Small intestine (tissue), 7 donors: ENCODE measurements around the gene RORB. TPM values are rescaled to one million over a fixed set of nuclear protein-coding genes. Genes with fewer than 3 reads are reported as not detected.

Experiments used
- DNase-seq, 2 donors: peaks; one replicate each; pipeline versions ENCODE4 v3.0.0 to v3.0.0-alpha.2; 2013
- FAIRE-seq: peaks from 2 replicates; lab custom pipeline; 2012; peaks lifted over from hg19 to GRCh38; lab: Jason Lieb, UNC
- H3K27ac ChIP-seq, 3 donors: one replicate each; pipeline ENCODE4 v1.5.1; 2013; ENCODE audit warnings: low read length in 2 of 3, mild to moderate bottlenecking in 2 of 3, control low read depth in 1 of 3, inconsistent platforms in 1 of 3, low read depth in 1 of 3, moderate library complexity in 1 of 3
- H3K27me3 ChIP-seq, 3 donors: one replicate each; pipeline ENCODE4 v1.6.1; 2013; ENCODE audit warnings: low read length in 3 of 3, inconsistent platforms in 1 of 3; ENCODE audit not compliant: control insufficient read depth in 3 of 3, insufficient read depth in 3 of 3
- H3K36me3 ChIP-seq, 3 donors: one replicate each; pipeline ENCODE4 v1.6.1; 2013; ENCODE audit warnings: low read length in 3 of 3, inconsistent platforms in 1 of 3, low read depth in 1 of 3, mild to moderate bottlenecking in 1 of 3, moderate library complexity in 1 of 3; ENCODE audit not compliant: control insufficient read depth in 3 of 3, insufficient read depth in 2 of 3
- H3K4me1 ChIP-seq, 3 donors: one replicate each; pipeline ENCODE4 v1.6.1; 2013; ENCODE audit warnings: low read length in 2 of 3, inconsistent platforms in 1 of 3, low read depth in 1 of 3, mild to moderate bottlenecking in 1 of 3, moderate library complexity in 1 of 3; ENCODE audit not compliant: control insufficient read depth in 3 of 3, insufficient read depth in 2 of 3
- H3K4me3 ChIP-seq, 3 donors: one replicate each; pipeline ENCODE4 v1.5.1; 2013; ENCODE audit warnings: low read length in 3 of 3, control low read depth in 1 of 3, inconsistent platforms in 1 of 3, low read depth in 1 of 3, mild to moderate bottlenecking in 1 of 3, moderate library complexity in 1 of 3
- H3K9me3 ChIP-seq, 2 donors: one replicate each; pipeline ENCODE4 v1.6.1; 2013; ENCODE audit warnings: low read depth in 1 of 2, low read length in 1 of 2; ENCODE audit not compliant: control insufficient read depth in 2 of 2, insufficient read depth in 1 of 2
- WGBS, 3 donors: extraction: QIAGEN DNeasy Blood & Tissue Kit; methylation state at CpG; one replicate each; pipeline ENCODE4 v1.1.7; 2013; 5-methylcytosine and 5-hydroxymethylcytosine counted together
- polyA plus RNA-seq, 4 donors: library from polyadenylated mRNA; stranded (reverse) in 3 of 4; unstranded in 1 of 4; fragments of 200-250 nt in 3 of 4; fragments of 120-200 nt in 1 of 4; gene quantifications; one replicate each; pipeline versions ENCODE4 v1.2.1 to v1.2.3, GENCODE V29; 2013
- donor health status: healthy with polysubstance abuse.
- donor health status: control.
- donor health status: control.
- donor health status: Bipolar disorder and iron deficiency.
- donor health status: healthy.

The RORB gene
- polyA plus RNA-seq, 4 donors, result 0.01 to 0.27 (median 0.04) TPM; not detected in 1

- WGBS, 3 donors, result 5 to 36% (median 11%) methylated on average over 1 of the region's 1 CpG
- DNase-seq, result peak in 1 of 2 donors; percentile 4
- H3K9me3 ChIP-seq, result no peaks in the 10 kb centered on the region
- no peaks in the 10 kb centered on the region for H3K4me1 ChIP-seq
- H3K27ac ChIP-seq, result no peak overlapping the region
- H3K4me3 ChIP-seq, result no peak overlapping the region
- peaks cover 0 to 12% (median 3%) of the 10 kb centered on the region in 3 donors for H3K27me3 ChIP-seq
- H3K36me3 ChIP-seq, result no peaks in the 10 kb centered on the region
- FAIRE-seq, result no peak
Observed at GRCh38 chr9:74577956-74578355, 80.8 kb downstream of the RORB start.

DNA sequence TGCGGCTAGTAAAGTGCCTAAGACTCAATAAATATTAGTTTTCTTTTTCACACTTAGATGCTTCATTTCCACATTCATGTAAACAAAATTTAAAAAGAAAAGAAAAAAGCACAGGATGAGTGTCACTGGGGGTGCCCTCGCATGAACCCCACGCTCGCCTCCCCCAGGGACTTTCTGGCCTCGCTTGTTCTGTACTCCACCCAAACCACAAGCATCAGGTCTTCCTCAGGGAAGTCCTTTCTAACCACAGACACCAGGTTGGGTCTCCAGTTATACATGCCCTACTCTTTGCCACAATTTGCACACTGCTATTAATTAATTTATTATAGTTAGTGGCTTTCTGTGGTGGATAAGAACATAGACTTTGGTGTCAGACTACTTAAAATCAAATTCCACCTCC, 92.4 kb downstream of the RORB start:
- DNase-seq, result no peak
- Histone ChIP-seq H3K4me1 (no peaks in the 10 kb centered on the region), H3K27me3 (peaks cover 0 to 2% (median 0%) of the 10 kb centered on the region in 3 donors), H3K4me3 (no peak overlapping the region), H3K9me3 (no peaks in the 10 kb centered on the region), H3K27ac (no peak overlapping the region), H3K36me3 (no peaks in the 10 kb centered on the region)
- WGBS, 3 donors, result 75 to 83% (median 82%) methylated on average over 5 of the region's 5 CpGs
- no peak for FAIRE-seq

DNA sequence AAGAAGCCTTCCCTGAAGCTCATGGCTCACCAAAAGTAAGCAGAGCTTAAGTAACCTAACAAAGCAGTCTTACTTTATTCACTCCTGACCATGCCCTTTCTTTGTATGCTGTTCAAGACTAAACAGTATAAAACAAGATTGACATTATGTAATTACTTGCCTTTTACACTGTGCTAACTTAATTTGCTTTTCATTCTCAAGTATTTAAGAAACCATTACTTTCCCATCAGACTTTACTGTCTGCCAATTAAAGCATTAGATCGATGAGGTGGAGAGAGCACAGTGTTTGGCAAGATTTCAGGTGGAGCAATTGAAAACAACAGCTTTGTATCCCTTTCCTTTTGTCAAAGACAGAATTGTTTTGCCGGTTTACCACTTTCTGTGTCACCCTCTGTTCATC, 98.2 kb downstream of the RORB start:
- H3K9me3 ChIP-seq, result no peaks in the 10 kb centered on the region
- no peak for DNase-seq
- H3K4me3 ChIP-seq, result no peak overlapping the region
- 56 to 75% (median 73%) methylated on average over 2 of the region's 2 CpGs for WGBS, 3 donors
- no peaks in the 10 kb centered on the region for H3K4me1 ChIP-seq
- H3K27ac ChIP-seq, result no peak overlapping the region
- no peaks in the 10 kb centered on the region for H3K36me3 ChIP-seq
- no peaks in the 10 kb centered on the region for H3K27me3 ChIP-seq
- no peak for FAIRE-seq

DNA sequence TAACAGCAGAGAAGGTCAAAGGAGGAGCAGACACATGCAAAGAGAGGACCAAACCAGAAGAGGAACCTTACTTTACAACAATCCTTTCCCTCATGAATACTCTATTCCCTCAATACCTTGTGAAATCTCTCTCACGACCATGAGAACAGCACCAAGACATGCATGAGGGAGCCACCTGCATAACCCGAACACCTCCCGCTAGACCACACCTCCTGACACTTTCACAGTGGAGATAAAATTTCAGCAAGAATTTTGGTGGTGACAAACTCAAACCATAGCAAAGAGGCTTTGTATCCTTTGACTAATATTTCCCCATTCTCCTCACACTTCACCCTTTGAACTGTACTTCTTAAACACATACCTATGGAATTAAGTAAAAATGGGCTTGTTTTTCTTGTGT, 101.7 kb downstream of the RORB start:
- no peaks in the 10 kb centered on the region for H3K9me3 ChIP-seq
- no peak for DNase-seq
- H3K36me3 ChIP-seq, result no peaks in the 10 kb centered on the region
- 49 to 68% (median 65%) methylated on average over 3 of the region's 3 CpGs for WGBS, 3 donors
- H3K4me3 ChIP-seq, result no peak overlapping the region
- H3K4me1 ChIP-seq, result no peaks in the 10 kb centered on the region
- no peaks in the 10 kb centered on the region for H3K27me3 ChIP-seq
- FAIRE-seq, result no peak
- H3K27ac ChIP-seq, result no peak overlapping the region

GRCh38 chr9:74609671-74610405, 112.7 kb downstream of the RORB start:
- Histone ChIP-seq H3K27ac (no peak overlapping the region), H3K4me1 (no peaks in the 10 kb centered on the region), H3K36me3 (no peaks in the 10 kb centered on the region), H3K9me3 (no peaks in the 10 kb centered on the region), H3K27me3 (peaks cover 0 to 2% (median 0%) of the 10 kb centered on the region in 3 donors), H3K4me3 (no peak overlapping the region)
- no peak for FAIRE-seq
- 43 to 61% (median 48%) methylated on average over 3 of the region's 3 CpGs for WGBS, 3 donors
- DNase-seq, result no peak

DNA sequence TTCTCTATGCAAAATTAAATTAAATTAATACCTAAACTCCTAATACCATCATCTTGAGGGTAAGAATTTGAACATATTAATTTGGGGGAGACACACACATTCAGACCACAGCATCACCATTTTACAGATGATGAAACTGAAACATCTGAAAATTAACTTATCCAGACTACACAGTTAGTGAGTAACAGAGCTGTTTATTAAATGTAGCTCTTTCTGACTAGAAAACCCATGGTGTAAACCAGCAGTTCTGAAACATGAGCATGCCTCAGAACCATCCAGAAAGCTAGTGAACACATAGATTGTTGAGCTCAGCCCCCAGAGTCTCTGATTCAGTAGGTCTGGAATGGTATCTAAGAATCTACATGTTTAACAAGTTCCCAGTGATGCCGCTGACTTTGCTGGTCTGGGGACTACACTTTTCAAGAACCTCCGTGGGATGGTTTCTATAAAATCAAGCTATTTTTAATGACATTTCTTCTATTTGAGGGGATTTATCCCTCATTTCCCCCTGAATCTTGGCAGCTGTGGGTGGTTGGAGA, 113.5 kb downstream of the RORB start:
- Histone ChIP-seq H3K4me3 (no peak overlapping the region), H3K36me3 (no peaks in the 10 kb centered on the region), H3K9me3 (no peaks in the 10 kb centered on the region), H3K4me1 (no peaks in the 10 kb centered on the region), H3K27ac (no peak overlapping the region), H3K27me3 (peaks cover 0 to 2% (median 0%) of the 10 kb centered on the region in 3 donors)
- 86 to 91% (median 89%) methylated on average over 2 of the region's 2 CpGs for WGBS, 3 donors
- no peak for FAIRE-seq
- DNase-seq, result no peak

DNA sequence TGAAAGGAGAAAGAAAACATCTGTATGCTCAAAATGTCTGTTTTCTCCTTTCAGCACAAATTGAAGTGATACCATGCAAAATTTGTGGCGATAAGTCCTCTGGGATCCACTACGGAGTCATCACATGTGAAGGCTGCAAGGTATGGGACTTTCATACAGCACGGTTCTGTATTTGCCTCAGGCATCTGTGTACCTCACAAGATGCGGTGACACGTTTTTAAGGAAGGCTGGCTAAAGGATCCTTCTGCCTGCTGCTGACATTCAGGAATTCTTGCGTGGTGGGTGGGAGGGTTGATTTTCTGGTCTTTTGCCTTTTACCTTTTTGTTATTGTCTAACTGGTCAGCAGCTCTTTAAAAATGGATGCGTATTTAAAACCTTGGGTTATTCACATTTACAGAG, 133.1 kb downstream of the RORB start:
- Histone ChIP-seq H3K27ac (no peak overlapping the region), H3K9me3 (no peaks in the 10 kb centered on the region), H3K36me3 (no peaks in the 10 kb centered on the region), H3K27me3 (no peaks in the 10 kb centered on the region), H3K4me3 (no peak overlapping the region), H3K4me1 (no peaks in the 10 kb centered on the region)
- no peak for FAIRE-seq
- WGBS, 3 donors, result 62 to 68% (median 67%) methylated on average over 7 of the region's 7 CpGs
- no peak for DNase-seq

DNA sequence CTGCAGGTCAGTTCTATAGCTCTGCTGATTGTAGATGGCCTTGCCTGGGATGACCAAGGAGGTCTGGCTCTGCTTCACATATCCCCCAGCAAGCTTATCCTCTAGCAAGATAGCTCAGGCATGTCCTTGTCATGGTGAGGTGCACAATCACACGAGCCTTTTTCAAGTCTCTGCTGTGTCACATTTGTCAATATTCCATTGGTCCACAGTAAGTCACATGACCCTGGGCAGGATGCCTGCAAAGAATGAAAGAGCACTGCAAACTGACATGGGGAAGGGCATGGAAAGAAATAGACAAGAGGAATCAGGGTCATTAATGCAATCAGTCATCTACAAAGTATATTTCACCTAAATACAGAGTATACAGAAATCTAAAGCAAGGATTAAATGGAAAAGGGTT, 142.0 kb downstream of the RORB start:
- H3K9me3 ChIP-seq, result no peaks in the 10 kb centered on the region
- peaks cover 0 to 6% (median 0%) of the 10 kb centered on the region in 3 donors for H3K27me3 ChIP-seq
- WGBS, 3 donors, result 34 to 45% (median 39%) methylated on average over 1 of the region's 1 CpG
- no peak for DNase-seq
- H3K4me1 ChIP-seq, result peaks cover 0 to 10% (median 0%) of the 10 kb centered on the region in 3 donors
- H3K36me3 ChIP-seq, result no peaks in the 10 kb centered on the region
- FAIRE-seq, result no peak
- H3K4me3 ChIP-seq, result no peak overlapping the region
- H3K27ac ChIP-seq, result no peak overlapping the region
